Activated T-cell treated with anti-CD3 and anti-CD28 coated beads for 1 hour (primary cell): ENCODE measurements around the gene APBA2.
"Not testable (repeated sequence)": the region's sequence is repeated elsewhere in the genome, so short reads cannot be mapped to it uniquely, and the experiment has no call there.

Source experiments
- DNase-seq: peaks from one replicate; pipeline ENCODE4 v3.0.0-alpha.2; 2020; ENCODE audit warnings: low read depth

Gene APBA2

DNA sequence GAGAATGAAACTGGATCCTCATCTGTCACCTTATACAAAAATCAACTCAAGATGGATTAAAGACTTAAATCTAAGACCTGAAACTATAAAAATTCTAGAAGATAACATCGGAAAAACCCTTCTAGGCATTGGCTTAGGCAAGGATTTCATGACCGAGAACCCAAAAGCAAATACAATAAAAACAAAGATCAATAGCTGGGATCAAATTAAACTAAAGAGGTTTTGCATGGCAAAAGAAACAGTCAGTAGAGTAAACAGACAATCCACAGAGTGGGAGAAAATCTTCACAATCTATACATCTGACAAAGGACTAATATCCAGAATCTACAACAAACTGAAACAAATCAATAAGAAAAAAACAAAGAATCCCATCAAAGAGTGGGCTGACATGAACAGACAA is 281.3 kb downstream of the APBA2 start:
- not testable (repeated sequence) for DNase-seq
